ENCODE measurements around the gene ABCA10.

Gene ABCA10

DNA sequence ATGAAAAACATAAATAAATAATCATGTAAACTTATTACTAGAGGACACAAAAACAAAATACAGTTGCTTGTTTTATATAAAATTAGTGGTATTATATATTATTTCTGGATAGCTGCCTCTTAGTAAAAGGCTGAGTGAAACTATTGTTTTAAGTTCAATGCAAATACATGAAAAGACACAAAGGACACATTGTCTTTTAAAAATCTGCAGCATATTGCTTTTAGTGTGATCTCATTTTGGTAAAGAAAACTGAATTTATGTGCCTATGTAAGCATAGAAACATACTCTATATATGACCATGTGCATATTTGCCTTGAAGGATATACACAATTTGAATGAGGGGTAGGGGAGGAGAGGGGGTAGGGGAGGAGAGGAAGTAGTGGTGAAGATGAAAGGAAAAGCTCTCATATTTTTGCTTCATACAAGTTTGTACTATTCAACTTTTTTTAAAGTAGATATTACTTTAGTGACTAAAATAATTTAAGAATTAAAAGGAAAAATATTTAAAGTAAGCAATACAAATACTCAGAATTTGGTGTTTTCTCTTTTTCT is 5.8 kb downstream of the ABCA10 start:
- TF ChIP-seq, protein P1, sequence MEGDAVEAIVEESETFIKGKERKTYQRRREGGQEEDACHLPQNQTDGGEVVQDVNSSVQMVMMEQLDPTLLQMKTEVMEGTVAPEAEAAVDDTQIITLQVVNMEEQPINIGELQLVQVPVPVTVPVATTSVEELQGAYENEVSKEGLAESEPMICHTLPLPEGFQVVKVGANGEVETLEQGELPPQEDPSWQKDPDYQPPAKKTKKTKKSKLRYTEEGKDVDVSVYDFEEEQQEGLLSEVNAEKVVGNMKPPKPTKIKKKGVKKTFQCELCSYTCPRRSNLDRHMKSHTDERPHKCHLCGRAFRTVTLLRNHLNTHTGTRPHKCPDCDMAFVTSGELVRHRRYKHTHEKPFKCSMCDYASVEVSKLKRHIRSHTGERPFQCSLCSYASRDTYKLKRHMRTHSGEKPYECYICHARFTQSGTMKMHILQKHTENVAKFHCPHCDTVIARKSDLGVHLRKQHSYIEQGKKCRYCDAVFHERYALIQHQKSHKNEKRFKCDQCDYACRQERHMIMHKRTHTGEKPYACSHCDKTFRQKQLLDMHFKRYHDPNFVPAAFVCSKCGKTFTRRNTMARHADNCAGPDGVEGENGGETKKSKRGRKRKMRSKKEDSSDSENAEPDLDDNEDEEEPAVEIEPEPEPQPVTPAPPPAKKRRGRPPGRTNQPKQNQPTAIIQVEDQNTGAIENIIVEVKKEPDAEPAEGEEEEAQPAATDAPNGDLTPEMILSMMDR (IDR thresholded peaks at IDR 0.05; ENCODE audit: low read depth, low read length, missing control alignments), result no peak
- no peaks in the 10 kb centered on the region for H3K36me3 ChIP-seq (replicated peaks)
- no peak overlapping the region for H3K27ac ChIP-seq
- H3K27me3 ChIP-seq (replicated peaks), result no peaks in the 10 kb centered on the region
- in situ Hi-C loops (cut with HindIII; ENCODE audit: low pct_ligation_motif_present, low sequenced_read_pairs), result no loop called here
- no peak overlapping the region for H3K4me3 ChIP-seq (ENCODE audit: low read depth, low read length)
- DNase-seq, result no peak

DNA sequence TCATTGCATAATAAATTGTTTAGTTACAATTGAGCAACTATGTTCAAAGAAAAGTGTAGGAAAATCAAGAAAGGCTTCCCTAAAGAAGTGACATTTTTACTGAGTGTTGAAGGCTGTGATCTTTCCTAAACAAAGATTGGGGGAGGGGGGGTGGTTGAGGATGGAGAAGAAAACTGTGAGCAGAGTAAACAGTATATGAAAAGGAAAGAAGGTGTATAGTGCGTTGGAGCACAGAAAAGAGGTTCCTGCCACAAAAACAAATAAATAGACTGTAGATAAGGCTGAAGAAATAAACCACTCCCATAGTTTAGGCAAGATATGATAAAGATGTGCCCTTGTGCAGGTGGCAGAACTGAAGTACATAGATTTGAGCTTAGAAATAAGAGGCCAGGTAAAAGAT is 8.5 kb downstream of the ABCA10 start:
- H3K27me3 ChIP-seq (replicated peaks), result no peaks in the 10 kb centered on the region
- no peak overlapping the region for H3K27ac ChIP-seq
- H3K4me3 ChIP-seq (ENCODE audit: low read depth, low read length), result no peak overlapping the region
- in situ Hi-C loops (cut with HindIII; ENCODE audit: low pct_ligation_motif_present, low sequenced_read_pairs), result no loop called here
- no peak for DNase-seq
- H3K36me3 ChIP-seq (replicated peaks), result no peaks in the 10 kb centered on the region
- TF ChIP-seq, protein P1 (IDR thresholded peaks at IDR 0.05; ENCODE audit: low read depth, low read length, missing control alignments), result no peak

DNA sequence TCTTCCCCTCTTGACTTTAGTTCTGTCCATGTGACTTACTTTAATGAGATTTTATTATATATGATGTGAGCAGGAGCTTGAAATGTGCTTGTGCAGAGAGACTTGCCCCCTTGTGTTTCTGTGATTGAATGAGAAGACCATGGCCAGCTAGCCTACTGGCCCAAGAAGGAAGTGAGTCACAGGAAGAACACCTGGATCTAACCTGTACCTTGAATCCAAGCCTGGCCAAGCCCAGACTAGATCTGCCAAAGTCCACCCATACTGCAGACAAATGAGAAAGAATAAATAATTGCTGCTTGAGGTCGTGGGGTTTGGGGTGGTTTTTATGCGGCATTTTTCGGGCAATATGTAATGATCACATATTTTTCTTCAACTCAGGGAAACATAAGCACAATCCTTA is 9.6 kb downstream of the ABCA10 start:
- no peak for DNase-seq
- no peaks in the 10 kb centered on the region for H3K36me3 ChIP-seq (replicated peaks)
- H3K27ac ChIP-seq, result no peak overlapping the region
- H3K4me3 ChIP-seq (ENCODE audit: low read depth, low read length), result no peak overlapping the region
- TF ChIP-seq, protein P1 (IDR thresholded peaks at IDR 0.05; ENCODE audit: low read depth, low read length, missing control alignments), result no peak
- in situ Hi-C loops (cut with HindIII; ENCODE audit: low pct_ligation_motif_present, low sequenced_read_pairs), result no loop called here
- H3K27me3 ChIP-seq (replicated peaks), result no peaks in the 10 kb centered on the region

DNA sequence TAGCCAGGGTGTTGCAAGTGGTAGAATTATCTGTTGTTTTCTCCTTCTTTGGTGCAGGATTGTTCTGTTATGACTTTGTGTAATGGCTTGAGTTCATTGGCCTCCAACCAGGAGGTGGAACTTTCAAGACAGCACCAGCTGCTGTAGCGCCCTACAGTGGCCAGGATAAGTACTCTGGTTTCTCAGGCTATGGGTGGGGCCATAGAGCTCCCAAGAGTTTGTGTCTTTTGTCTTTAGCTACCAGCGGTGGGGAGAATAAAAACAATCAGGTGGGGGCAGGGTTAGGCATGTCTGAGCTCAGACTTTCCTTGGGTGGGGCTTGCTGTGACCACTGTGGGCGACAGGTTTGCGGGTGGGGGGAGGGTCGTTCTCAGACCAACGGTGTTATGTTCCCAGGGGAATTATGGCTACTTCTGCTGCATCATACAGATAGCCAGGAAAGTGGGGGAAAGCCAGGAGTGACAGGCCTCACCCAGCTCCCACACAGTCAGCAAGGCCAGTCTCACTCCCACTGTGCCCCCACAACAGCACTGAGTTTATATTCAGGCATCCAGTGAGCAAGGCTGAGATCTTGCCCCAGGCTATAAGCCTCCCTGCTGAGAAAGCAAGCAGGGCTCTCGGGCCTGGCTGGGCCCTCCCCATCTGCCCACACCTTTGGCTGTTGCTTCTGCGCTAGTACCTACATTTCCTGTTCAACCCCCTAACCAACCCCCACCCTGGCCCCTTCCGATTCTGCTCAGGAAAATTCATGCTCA is 15.4 kb downstream of the ABCA10 start:
- no peak overlapping the region for H3K27ac ChIP-seq
- H3K4me3 ChIP-seq (ENCODE audit: low read depth, low read length), result no peak overlapping the region
- TF ChIP-seq, protein P1 (IDR thresholded peaks at IDR 0.05; ENCODE audit: low read depth, low read length, missing control alignments), result no peak
- no peaks in the 10 kb centered on the region for H3K27me3 ChIP-seq (replicated peaks)
- in situ Hi-C loops (cut with HindIII; ENCODE audit: low pct_ligation_motif_present, low sequenced_read_pairs), result no loop called here
- H3K36me3 ChIP-seq (replicated peaks), result no peaks in the 10 kb centered on the region
- no peak for DNase-seq

DNA sequence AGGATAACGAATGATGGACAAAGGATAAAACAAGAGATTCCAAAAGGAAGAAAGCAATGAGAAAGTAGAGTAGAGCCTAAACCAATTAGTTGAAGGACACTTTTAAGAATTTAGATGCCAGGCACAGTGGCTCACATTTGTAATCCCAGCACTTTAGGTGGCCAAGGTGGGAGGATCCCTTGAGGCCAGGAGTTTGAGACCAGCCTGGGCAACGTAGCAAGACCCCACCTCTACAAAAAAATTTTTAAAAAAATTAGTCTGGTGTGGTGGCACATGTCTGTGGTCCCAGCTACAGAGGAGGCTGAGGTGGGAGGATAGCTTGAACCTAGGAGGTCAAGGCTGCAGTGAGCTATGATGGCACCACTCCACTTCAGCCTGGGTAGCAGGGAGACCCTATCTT is 20.0 kb downstream of the ABCA10 start:
- Histone ChIP-seq H3K27ac (no peak overlapping the region), H3K4me3 (ENCODE audit: low read depth, low read length) (no peak overlapping the region), H3K36me3 (replicated peaks) (no peaks in the 10 kb centered on the region), H3K27me3 (replicated peaks) (no peaks in the 10 kb centered on the region)
- in situ Hi-C loops (cut with HindIII; ENCODE audit: low pct_ligation_motif_present, low sequenced_read_pairs), result no loop called here
- no peak for DNase-seq
- TF ChIP-seq, protein P1 (IDR thresholded peaks at IDR 0.05; ENCODE audit: low read depth, low read length, missing control alignments), result no peak
